GM12878 (cell line): ENCODE data around the gene SLC7A1. TPM values are rescaled to one million over a fixed set of nuclear protein-coding genes. Genes with fewer than 3 reads are reported as not detected.

Source experiments
- ATAC-seq: fragments of 200-7000 bp; cut with Tn5 transposase; 3 replicates; pipeline ENCODE4 v1.9.1; 2020; ENCODE audit warnings: mild to moderate bottlenecking, moderate library complexity
- BruUV-seq: library from RNA; stranded (reverse); fragments of 400-500 nt; replicated peaks from 2 replicates; lab custom pipeline; 2021; lab: Mats Ljungman, UMichigan
- CTCF ChIA-PET: fragments of 300-600 bp; sonication (Branson Sonifier 250); formaldehyde crosslinking; extraction: SDS; loops from one replicate; lab custom pipeline; 2021; ENCODE audit warnings: inconsistent platforms; lab: Yijun Ruan, JAX
- POLR2A ChIA-PET: fragments of 350-600 bp; formaldehyde crosslinking; extraction: SDS; loops from one replicate; lab custom pipeline; 2021; ENCODE audit warnings: inconsistent platforms; lab: Charles Lee
- RAD21 ChIA-PET: fragments of 300-600 bp; sonication (Branson Sonifier 250); formaldehyde crosslinking; loops from one replicate; lab custom pipeline; 2023; ENCODE audit warnings: antibody characterized with exemption; ENCODE audit not compliant: unreplicated experiment; lab: Charles Lee
- SMC1A ChIA-PET: fragments of 300-600 bp; sonication (Branson Sonifier 250); formaldehyde crosslinking; loops from one replicate; lab custom pipeline; 2023; ENCODE audit not compliant: unreplicated experiment, uncharacterized antibody; lab: Charles Lee
- DNase-seq: peaks from one replicate; pipeline ENCODE4 v3.0.0-alpha.2; 2011; ENCODE audit warnings: low read depth, low spot score
- FAIRE-seq: peaks from 3 replicates; lab custom pipeline; 2011; peaks lifted over from hg19 to GRCh38; lab: Jason Lieb, UNC
- H2AFZ ChIP-seq: 2 replicates; pipeline ENCODE4 v1.6.0; 2011; ENCODE audit warnings: low read depth, low read length, control low read depth; ENCODE audit not compliant: control insufficient read depth
- H3K27ac ChIP-seq: 2 replicates; pipeline ENCODE4 v1.5.1; 2011; ENCODE audit warnings: control low read depth; ENCODE audit not compliant: control insufficient read depth, insufficient read depth
- H3K27me3 ChIP-seq, 2 experiments: replicated peaks in 1 of 2; 2 replicates each; pipeline versions ENCODE4 v1.6.0 to v1.6.1; 2011; ENCODE audit warnings: low read length in 1 of 2; ENCODE audit not compliant: control insufficient read depth in 2 of 2, insufficient read depth in 2 of 2
- H3K36me3 ChIP-seq, 2 experiments: 2 replicates each; pipeline ENCODE4 v1.5.1; 2011; ENCODE audit warnings: low read length in 1 of 2; ENCODE audit not compliant: control insufficient read depth in 2 of 2, insufficient read depth in 2 of 2
- H3K4me1 ChIP-seq: 2 replicates; pipeline ENCODE4 v1.6.1; 2011; ENCODE audit warnings: mild to moderate bottlenecking, low read length, moderate library complexity, mixed read lengths; ENCODE audit not compliant: control insufficient read depth, insufficient read depth
- H3K4me2 ChIP-seq: 2 replicates; pipeline ENCODE4 v1.6.0; 2011; ENCODE audit warnings: control low read depth; ENCODE audit not compliant: control insufficient read depth, insufficient read depth
- H3K4me3 ChIP-seq: fragments of 200-600 bp; sonication (generic); 2 replicates; pipeline ENCODE4 v1.5.1; 2016
- H3K79me2 ChIP-seq: 2 replicates; pipeline ENCODE4 v1.6.0; 2011; ENCODE audit warnings: low read length; ENCODE audit not compliant: control insufficient read depth, insufficient read depth
- H3K9ac ChIP-seq: 2 replicates; pipeline ENCODE4 v1.8.0; 2011; ENCODE audit warnings: low read length, control low read depth, mixed read lengths; ENCODE audit not compliant: control insufficient read depth, insufficient read depth
- H3K9me3 ChIP-seq: replicated peaks from 3 replicates; pipeline ENCODE4 v1.5.1; 2011; ENCODE audit warnings: mild to moderate bottlenecking, low read length; ENCODE audit not compliant: control insufficient read depth, insufficient read depth
- H4K20me1 ChIP-seq: 2 replicates; pipeline ENCODE4 v1.6.0; 2011; ENCODE audit not compliant: control insufficient read depth, insufficient read depth
- BRCA1 ChIP-seq: IDR thresholded peaks from 2 replicates; pipeline ENCODE4 v1.6.1; 2011; ENCODE audit warnings: low read depth, low read length, improper control_type of control experiment
- LARP7 ChIP-seq: fragments of 450-650 bp; IDR thresholded peaks from 2 replicates; pipeline ENCODE4 v1.6.1; 2017; ENCODE audit warnings: mild to moderate bottlenecking
- MEF2B ChIP-seq: fragments of 450-650 bp; IDR thresholded peaks from 2 replicates; pipeline ENCODE4 v1.6.1; 2018; ENCODE audit warnings: mild to moderate bottlenecking, moderate library complexity; ENCODE audit not compliant: partially characterized antibody, poor library complexity, severe bottlenecking
- MXI1 ChIP-seq: fragments of 150-350 bp; IDR thresholded peaks from 2 replicates; pipeline ENCODE4 v1.6.1; 2011; ENCODE audit warnings: low read depth, mild to moderate bottlenecking, inconsistent platforms, low read length, improper control_type of control experiment
- NR2F1 ChIP-seq: fragments of 450-650 bp; conservative IDR thresholded peaks from 2 replicates; pipeline ENCODE4 v1.6.1; 2017; ENCODE audit warnings: mild to moderate bottlenecking
- PML ChIP-seq: IDR thresholded peaks from 2 replicates; pipeline ENCODE4 v1.6.1; 2012; ENCODE audit warnings: low read length, inconsistent platforms
- RAD21 ChIP-seq: IDR thresholded peaks from 2 replicates; pipeline ENCODE4 v1.6.1; 2011; ENCODE audit warnings: mild to moderate bottlenecking, low read depth, low read length, moderate library complexity; ENCODE audit not compliant: insufficient read depth
- SKIL ChIP-seq: fragments of 450-650 bp; IDR thresholded peaks from 2 replicates; pipeline ENCODE4 v1.6.1; 2017; ENCODE audit warnings: mild to moderate bottlenecking, low read depth, inconsistent platforms; ENCODE audit not compliant: poor library complexity, severe bottlenecking
- STAT1 ChIP-seq: fragments of 450-650 bp; conservative IDR thresholded peaks from 2 replicates; pipeline ENCODE4 v1.6.1; 2014; ENCODE audit warnings: antibody characterized with exemption, mild to moderate bottlenecking
- TAF1 ChIP-seq: IDR thresholded peaks from 2 replicates; pipeline ENCODE4 v1.6.1; 2011; ENCODE audit warnings: mild to moderate bottlenecking, low read depth, low read length, borderline replicate concordance
- TBL1XR1 ChIP-seq: IDR thresholded peaks from 2 replicates; pipeline ENCODE4 v1.6.1; 2012; ENCODE audit warnings: low read depth, low read length, improper control_type of control experiment
- ZBTB11 ChIP-seq: fragments of 450-650 bp; formaldehyde crosslinking; IDR thresholded peaks from 2 replicates; pipeline ENCODE4 v1.5.0; 2022; ENCODE audit warnings: mild to moderate bottlenecking, missing genetic modification characterization
- ZNF384 ChIP-seq: IDR thresholded peaks from 2 replicates; pipeline ENCODE4 v1.6.1; 2012; ENCODE audit warnings: low read depth, mild to moderate bottlenecking, low read length, improper control_type of control experiment, borderline replicate concordance
- WGBS: methylation state at CpG from one replicate; pipeline ENCODE4 v1.1.6; 2016; ENCODE audit warnings: low lambda C conversion rate; ENCODE audit not compliant: insufficient replicate concordance, insufficient coverage; ENCODE audit errors: missing lambda C conversion rate; 5-methylcytosine and 5-hydroxymethylcytosine counted together
- in situ Hi-C: fragments of 300-500 bp; cut with MboI; formaldehyde crosslinking; loops from 9 replicates; pipeline ENCODE4 v1.14.3; 2018; ENCODE audit warnings: mixed read lengths
- intact Hi-C: fragments of 100-400 bp; cut with micrococcal nuclease; formaldehyde crosslinking; loops from one replicate; pipeline ENCODE4 v1.14.2; 2022; ENCODE audit not compliant: unreplicated experiment
- polyA plus RNA-seq, 11 experiments: library from polyadenylated mRNA; depleted of rRNA in 4 of 11; unstranded in 6 of 11; stranded (reverse) in 5 of 11; fragments of >200 nt; fragmentation: Nextera tagmentation in 4 of 11; fragmentation: Illumina TruSeq in 1 of 11; extraction: Ambion mirVana in 4 of 11; extraction: Trizol in 1 of 11; gene quantifications; 1 replicate in 1 of 11; 2 replicates in 10 of 11; pipeline versions ENCODE4 v1.2.1 to v1.2.3, GENCODE V29; 2011 to 2016; ENCODE audit warnings: inconsistent platforms in 2 of 11, missing spikeins in 2 of 11, low read depth in 1 of 11
- total RNA-seq, 4 experiments: library from RNA; depleted of rRNA in 3 of 4; stranded (reverse); fragments of >200 nt in 3 of 4; fragmentation: Illumina TruSeq in 1 of 4; extraction: Trizol in 1 of 4; gene quantifications; 2 replicates each; pipeline versions ENCODE4 v1.2.1 to v1.2.3, GENCODE V29; 2013 to 2021

SLC7A1 gene
- total and polyA plus RNA-seq, 10 of the 15 experiments (the other 5 are each of a cell fraction or from before 2014, with no cell fraction given) = 6.4 to 91.7 (median 23.4) TPM

GRCh38 chr13:29539856-29540255 lies 55.6 kb downstream of the SLC7A1 start:
- intact Hi-C loops (no loop called here), in situ Hi-C loops (no loop called here)
- H3K4me1 ChIP-seq = peaks cover 13% of the 10 kb centered on the region
- ATAC-seq = no peak
- no peak overlapping the region for H3K4me2 ChIP-seq
- no peaks in the 10 kb centered on the region for H3K27me3 ChIP-seq
- POLR2A ChIA-PET = no interaction called here
- H3K27ac ChIP-seq = no peak overlapping the region
- H4K20me1 ChIP-seq = 0 out of 2 replicates have a peak, but pooled peaks cover 6% of the 10 kb centered on the region
- DNase-seq = no peak
- CTCF ChIA-PET = no interaction called here
- H3K36me3 ChIP-seq = peaks cover 4 to 8% of the 10 kb centered on the region in 2 experiments; a peak in 3 of 4 replicates
- TF ChIP-seq ZBTB11 = no peak
- no peak for TF ChIP-seq STAT1
- no peaks in the 10 kb centered on the region for H3K9me3 ChIP-seq
- FAIRE-seq = no peak
- 100% methylated on average over 2 of the region's 2 CpGs for WGBS
- RAD21 ChIA-PET = no interaction called here
- no TSS peak for BruUV-seq
- no peak overlapping the region for H3K9ac ChIP-seq
- peaks cover 18% of the 10 kb centered on the region for H3K79me2 ChIP-seq
- SMC1A ChIA-PET = no interaction called here
- H2AFZ ChIP-seq = no peak overlapping the region
- no peak overlapping the region for H3K4me3 ChIP-seq

- Histone ChIP-seq H3K79me2 (peaks cover 15% of the 10 kb centered on the region), H3K4me2 (no peak overlapping the region), H3K9ac (no peak overlapping the region), H3K27ac (no peak overlapping the region), H3K36me3 (peaks cover 5 to 10% of the 10 kb centered on the region in 2 experiments; a peak in 3 of 4 replicates), H3K4me3 (no peak overlapping the region), H2AFZ (no peak overlapping the region), H3K9me3 (no peaks in the 10 kb centered on the region), H3K27me3 (no peaks in the 10 kb centered on the region), H3K4me1 (peaks cover 9% of the 10 kb centered on the region), H4K20me1 (0 out of 2 replicates have a peak, but pooled peaks cover 6% of the 10 kb centered on the region)
- ChIA-PET SMC1A (no interaction called here), POLR2A (no interaction called here), CTCF (no interaction called here), RAD21 (no interaction called here)
- TF ChIP-seq LARP7 (no peak), TAF1 (no peak), RAD21 (no peak), BRCA1 (no peak), MXI1 (no peak), PML (no peak), SKIL (no peak), MEF2B (no peak), TBL1XR1 (no peak), NR2F1 (no peak), ZNF384 (no peak)
- no TSS peak for BruUV-seq
- in situ Hi-C loops (no loop called here), intact Hi-C loops (no loop called here)
- no peak for ATAC-seq
- FAIRE-seq = no peak
- DNase-seq = no peak
- 99% methylated on average over 6 of the region's 6 CpGs for WGBS
Measured at GRCh38 chr13:29538652-29539040, 56.8 kb downstream of the SLC7A1 start.
